EL (cell line): Measurements from ENCODE around the gene TOR2A.

Source experiments
- DNase-seq: peaks from one replicate; pipeline ENCODE4 v3.0.0-alpha.2; 2016

TOR2A gene

DNA sequence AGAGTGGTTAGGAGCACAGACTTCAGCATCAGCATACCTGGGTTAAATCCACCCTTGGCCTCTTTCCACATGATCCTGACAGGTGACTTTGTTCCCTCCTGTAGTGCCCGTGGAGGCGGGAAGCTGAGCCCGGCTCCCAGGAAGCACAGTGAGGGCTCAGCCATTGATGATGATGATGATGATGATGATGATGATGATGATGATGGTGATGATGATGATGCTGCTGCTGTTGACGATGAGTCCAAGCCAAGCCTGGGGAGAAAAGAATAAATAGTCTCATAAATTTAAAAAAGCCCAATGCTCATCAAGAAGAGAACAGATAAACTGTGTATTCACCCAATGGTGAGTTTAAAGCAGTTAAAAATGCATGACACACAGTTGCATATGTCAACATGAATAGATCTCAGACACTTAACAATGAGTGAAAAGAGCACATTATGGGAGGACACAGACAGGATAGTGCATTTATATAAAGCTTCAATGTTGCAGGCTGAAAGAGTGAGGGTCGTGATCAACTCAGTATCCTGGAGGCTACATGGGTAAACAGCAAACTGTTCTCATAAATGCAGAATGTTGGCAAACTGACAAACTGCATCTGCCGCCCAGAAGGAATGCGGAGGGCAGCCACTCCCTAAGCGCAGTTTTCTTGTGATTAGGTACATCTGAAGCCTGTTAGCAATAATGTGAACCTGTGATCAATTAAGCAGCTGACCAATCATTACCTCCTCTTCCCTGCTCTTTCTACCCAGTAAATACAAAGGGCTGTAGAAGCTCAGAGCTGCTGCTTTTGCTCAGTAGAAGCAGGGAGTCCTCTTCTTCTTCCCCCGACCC lies 40.0 kb downstream of the TOR2A start:
- DNase-seq, result peak; percentile 55

DNA sequence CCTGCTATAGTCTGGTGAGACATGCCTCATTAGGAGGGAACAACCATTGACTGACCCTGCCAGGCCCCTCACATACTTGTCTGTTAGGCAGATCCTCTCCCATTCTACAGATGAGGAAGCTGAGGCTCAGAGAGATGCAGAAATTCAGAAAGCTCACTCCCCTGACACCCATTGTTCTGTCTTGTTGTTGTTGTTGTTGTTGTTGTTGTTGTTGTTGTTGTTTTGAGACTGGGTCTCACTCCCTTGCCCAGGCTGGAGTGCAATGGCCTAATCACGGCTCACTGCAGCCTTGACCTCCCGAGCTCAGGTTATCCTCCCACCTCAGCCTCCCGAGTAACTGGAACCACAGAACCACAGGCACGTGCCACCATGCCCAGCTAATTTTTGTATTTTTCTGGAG lies 41.4 kb downstream of the TOR2A start:
- DNase-seq, result no peak

DNA sequence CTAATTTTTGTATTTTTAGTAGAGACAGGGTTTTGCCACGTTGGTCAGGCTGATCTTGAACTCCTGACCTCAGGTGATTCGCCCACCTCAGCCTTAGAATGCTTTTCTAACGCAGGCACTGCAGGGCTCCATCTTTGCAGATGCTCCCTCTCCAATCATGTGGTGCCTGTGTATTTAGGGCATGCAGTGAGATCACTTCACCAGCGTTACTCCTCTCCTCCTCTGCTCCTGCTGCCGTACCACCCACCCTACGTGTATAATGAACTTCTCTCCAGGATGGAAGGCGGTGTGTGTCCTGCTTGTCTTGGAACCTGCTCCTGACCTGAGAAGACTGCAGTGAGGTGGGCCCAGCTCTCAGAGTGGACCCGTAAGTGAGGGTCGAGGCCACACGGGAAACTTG lies 42.0 kb downstream of the TOR2A start:
- no peak for DNase-seq

DNA sequence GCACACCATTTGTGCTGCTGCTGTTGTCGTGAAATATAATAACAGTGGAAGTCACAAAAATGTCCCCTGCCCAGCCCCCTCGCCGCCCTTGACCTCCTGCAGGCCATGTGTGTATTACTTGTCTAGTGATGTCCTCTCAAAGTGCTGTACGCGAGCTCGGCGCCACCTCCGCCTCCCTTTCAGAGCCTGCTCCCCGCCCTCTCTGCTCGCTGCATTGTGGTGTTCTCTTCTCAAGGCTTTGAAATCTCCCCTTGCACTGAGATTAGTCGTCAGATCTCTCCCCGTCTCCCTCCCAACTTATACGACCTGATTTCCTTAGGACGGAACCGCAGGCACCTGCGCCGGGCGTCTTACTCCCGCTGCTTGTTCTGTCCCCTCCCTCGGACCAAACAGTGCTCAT lies 43.0 kb downstream of the TOR2A start:
- no peak for DNase-seq

DNA sequence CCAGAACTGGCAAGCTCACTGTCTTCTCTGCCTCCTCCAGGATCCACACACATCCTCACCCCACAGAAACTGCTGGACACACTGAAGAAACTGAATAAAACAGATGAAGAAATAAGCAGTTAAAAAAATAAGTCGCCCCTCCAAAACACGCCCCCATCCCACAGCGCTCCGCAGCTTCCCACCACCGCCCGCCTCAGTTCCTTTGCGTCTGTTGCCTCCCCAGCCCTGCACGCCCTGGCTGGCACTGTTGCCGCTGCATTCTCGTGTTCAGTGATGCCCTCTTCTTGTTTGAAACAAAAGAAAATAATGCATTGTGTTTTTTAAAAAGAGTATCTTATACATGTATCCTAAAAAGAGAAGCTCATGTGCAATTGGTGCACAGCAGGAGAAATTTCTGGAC lies 44.4 kb downstream of the TOR2A start:
- no peak for DNase-seq

DNA sequence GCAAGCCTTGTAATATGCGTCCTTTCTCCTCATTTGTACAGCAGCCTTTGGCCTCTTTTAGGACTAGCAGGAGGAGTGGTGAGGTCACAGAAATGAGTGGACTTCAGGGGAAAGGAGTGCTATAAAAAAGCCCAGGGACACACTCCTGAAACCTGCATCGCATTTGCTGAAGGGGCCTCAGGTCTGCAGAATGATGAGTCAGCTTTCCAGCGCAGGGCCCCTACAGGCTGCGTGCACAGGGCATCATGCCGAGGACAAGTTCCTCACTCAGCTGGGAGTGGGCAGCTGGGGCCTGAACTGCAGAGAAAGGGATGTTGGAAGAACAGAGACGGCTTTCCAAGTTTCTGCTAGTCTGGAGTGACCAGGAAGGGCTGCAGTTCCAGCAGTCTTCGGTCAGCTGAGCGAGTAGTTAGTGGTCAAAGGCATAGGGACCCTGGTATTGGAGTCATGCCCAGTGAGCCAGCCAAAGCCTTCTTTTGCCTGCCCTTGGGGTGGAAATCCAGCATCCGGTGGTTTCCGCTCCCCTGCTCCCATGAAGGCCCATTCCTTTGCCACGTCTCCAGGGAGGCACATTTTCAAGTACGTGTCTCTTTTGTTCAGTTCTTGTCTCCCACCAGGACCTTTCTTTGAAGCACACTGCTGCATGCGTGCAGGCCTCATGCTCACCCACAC lies 45.6 kb downstream of the TOR2A start:
- no peak for DNase-seq

DNA sequence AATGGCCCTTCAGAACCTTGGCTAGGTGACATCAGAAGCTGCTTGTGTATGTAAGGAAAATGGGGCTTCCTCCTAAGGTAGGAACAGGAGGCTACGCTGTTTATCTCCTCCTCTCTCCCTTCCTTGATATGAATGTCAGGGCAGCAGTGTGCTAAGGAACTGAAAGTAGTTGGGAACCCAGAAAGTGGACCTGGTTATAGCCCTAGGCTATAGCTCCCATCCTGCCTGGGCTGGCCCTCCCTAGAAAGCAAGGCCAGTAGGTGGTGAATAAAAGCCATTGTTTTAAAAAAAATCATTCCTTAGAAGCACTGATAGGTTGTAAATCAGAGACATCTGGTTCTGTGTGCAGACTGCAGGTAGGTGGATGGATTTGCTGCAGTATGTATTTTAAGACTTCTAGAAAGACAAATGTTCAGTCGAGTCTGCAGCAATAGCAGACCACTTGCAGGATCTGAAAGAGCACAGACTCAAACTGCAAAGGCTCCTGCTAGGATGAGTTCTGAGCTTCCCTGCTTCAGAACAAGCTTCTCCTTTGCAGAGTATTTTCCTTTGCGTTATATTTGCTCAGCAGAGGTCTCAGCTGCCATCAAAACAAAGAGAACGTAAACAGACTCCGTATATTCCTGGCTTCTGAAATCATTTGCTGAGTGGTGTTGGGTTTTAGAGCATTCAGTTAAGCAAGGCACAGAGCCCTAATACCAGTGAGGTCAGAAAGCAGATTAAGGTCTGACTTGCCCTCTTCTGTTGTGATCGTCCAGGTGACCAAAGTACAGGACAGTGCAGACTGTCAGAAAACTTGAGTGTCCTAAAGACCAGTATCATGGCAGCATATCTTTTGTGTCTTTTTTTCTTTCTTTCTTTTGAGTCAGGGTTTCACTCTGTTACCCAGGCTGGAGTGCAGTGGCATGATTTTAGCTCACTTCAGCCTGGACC lies 48.4 kb downstream of the TOR2A start:
- DNase-seq, result no peak

DNA sequence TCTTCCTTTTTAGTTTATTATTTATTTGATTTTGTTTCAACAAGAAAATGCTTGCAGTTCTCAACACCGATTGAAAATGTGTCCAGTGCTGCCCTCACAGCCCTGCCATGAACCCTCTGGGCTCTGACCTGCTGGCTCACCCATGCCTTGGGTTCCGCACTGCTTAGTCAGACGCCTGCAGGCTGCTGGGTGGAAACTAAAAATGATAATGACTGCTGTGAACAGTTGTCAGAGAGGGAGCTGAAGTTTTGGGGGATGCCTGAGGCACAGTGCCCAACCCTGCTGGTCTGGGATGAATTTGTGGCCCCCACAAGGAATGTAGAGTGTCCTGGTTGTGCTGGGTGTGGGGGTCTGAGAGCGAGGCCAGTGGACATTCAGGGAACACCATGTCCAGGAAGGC lies 50.5 kb downstream of the TOR2A start:
- DNase-seq, result peak; percentile 90

DNA sequence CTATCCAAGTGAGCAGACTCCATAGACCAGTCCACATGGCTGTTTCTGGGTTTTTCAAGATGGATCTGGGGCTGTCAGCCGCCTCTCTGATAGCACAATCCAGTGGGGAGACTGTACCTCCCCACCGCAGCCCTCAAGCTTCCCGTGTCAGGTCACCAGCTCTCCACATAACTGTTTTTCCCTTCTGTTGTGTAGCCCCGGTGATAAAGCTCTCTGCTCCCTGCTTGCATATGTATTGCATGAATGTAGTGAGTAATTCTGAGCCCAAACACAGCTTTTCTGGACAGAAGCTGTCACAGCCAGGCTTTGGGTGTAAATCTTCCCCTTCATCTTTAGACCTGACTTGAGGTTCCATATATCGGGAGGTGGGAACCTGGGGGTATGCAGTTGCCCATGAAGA lies 51.4 kb downstream of the TOR2A start:
- DNase-seq, result peak; percentile 71

DNA sequence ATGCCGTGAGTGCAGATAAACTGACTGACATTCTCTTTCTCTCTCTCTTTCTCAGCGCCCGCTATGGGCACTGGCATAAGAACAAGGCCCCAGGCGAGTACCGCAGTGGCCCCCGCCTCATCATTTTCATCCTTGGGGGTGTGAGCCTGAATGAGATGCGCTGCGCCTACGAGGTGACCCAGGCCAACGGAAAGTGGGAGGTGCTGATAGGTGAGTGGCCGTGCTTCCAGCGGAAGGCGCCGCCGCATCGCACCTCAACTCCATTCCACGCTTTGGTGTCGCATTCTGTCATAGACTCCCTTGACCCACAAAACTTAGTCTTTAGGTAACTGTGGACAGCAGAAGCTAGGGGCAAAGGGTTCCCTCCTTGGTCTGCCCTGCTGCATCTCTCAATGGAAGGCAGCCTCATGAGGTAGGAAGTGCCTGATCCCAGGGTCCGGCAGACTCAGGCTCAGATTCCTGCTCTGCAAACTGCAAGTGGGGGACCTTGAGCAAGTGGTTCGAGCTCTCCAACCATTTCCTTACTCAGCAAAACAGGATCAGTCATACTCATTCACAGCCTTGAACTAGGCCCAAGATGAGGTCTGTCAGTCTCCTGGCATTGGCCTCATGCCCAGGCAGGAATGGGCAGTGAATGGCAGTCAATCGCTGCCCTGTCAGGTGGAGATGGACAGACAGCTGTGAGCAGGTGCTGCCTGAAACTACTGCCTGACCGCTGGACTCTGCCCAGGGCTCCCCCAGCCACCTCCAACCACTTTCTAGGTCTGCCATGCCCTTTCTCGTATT lies 52.5 kb downstream of the TOR2A start:
- DNase-seq, result no peak
